Activated T-cell treated with anti-CD3 and anti-CD28 coated beads for 24 hours (primary cell): ENCODE data around the gene NONO.
"Not testable (repeated sequence)": the region's sequence is repeated elsewhere in the genome, so short reads cannot be mapped to it uniquely, and the experiment has no call there.

Experiments
- DNase-seq: peaks from one replicate; pipeline ENCODE4 v3.0.0-alpha.2; 2020; ENCODE audit warnings: low read depth

The NONO gene

GRCh38 chrX:71285929-71286328 is 2.5 kb downstream of the NONO start:
- no peak for DNase-seq

- DNase-seq: no peak
These were observed 7.9 kb downstream of the NONO start for GRCh38 chrX:71291381-71291780.

- DNase-seq: no peak
These were observed 9.4 kb downstream of the NONO start for GRCh38 chrX:71292669-71293365.

GRCh38 chrX:71296806-71297205 is 13.4 kb downstream of the NONO start:
- DNase-seq: no peak

- DNase-seq: no peak
These were observed 14.7 kb downstream of the NONO start for GRCh38 chrX:71298119-71298518.

- DNase-seq: not testable (repeated sequence)
These were observed 16.6 kb downstream of the NONO start for GRCh38 chrX:71300064-71300463.

- DNase-seq: not testable (repeated sequence)
These were observed 17.1 kb downstream of the NONO start for GRCh38 chrX:71300495-71300894.

- no peak for DNase-seq
These were observed 17.9 kb downstream of the NONO start, which contains the start of gene ITGB1BP2 for GRCh38 chrX:71301195-71301924. TSS of gene ITGB1BP2 (plus strand) at chrX:71301750. CDS start at chrX:71301807, 57 bp downstream.

- no peak for DNase-seq
These were observed 19.2 kb downstream of the NONO start for GRCh38 chrX:71302461-71303213.

- no peak for DNase-seq
These were observed 21.1 kb downstream of the NONO start for GRCh38 chrX:71304561-71304960.

GRCh38 chrX:71315917-71316316 is 32.5 kb downstream of the NONO start:
- no peak for DNase-seq

- DNase-seq: not testable (repeated sequence)
These were observed 33.5 kb downstream of the NONO start for GRCh38 chrX:71316959-71317358.

- no peak for DNase-seq
These were observed 36.7 kb downstream of the NONO start for GRCh38 chrX:71320126-71320525.

GRCh38 chrX:71321731-71322130 is 38.3 kb downstream of the NONO start:
- no peak for DNase-seq

- not testable (repeated sequence) for DNase-seq
These were observed 41.0 kb downstream of the NONO start for GRCh38 chrX:71324452-71324851.

GRCh38 chrX:71326394-71326793 is 43.0 kb downstream of the NONO start:
- DNase-seq: no peak

GRCh38 chrX:71349151-71349665 is 65.8 kb downstream of the NONO start:
- DNase-seq: not testable (repeated sequence)

- DNase-seq: not testable (repeated sequence)
These were observed 66.4 kb downstream of the NONO start for GRCh38 chrX:71349867-71350266.
